HepG2 (cell line): ENCODE data around the gene SGSH. TPM values are rescaled to one million over a fixed set of nuclear protein-coding genes. Genes with fewer than 3 reads are reported as not detected.

Experiments
- ATAC-seq: fragments of 200-7000 bp; cut with Tn5 transposase; 3 replicates; pipeline ENCODE4 v1.9.1; 2020; ENCODE audit warnings: mild to moderate bottlenecking, moderate library complexity
- BruUV-seq: library from RNA; stranded (reverse); fragments of 400-500 nt; replicated peaks from 2 replicates; lab custom pipeline; 2021; lab: Mats Ljungman, UMichigan
- CTCF ChIA-PET: fragments of 300-600 bp; formaldehyde crosslinking; extraction: SDS; loops from one replicate; lab custom pipeline; 2021; ENCODE audit warnings: low total read pairs, inconsistent platforms, low intra/inter-chr PET ratio; lab: Yijun Ruan, JAX
- POLR2A ChIA-PET: fragments of 350-600 bp; sonication (Branson Sonifier 250); formaldehyde crosslinking; loops from one replicate; lab custom pipeline; 2020; ENCODE audit warnings: antibody characterized with exemption, inconsistent platforms; lab: Yijun Ruan, JAX
- DNase-seq: peaks from one replicate; pipeline ENCODE4 v3.0.0-alpha.2; 2015; ENCODE audit warnings: low spot score
- FAIRE-seq: peaks from 3 replicates; lab custom pipeline; 2011; peaks lifted over from hg19 to GRCh38; lab: Jason Lieb, UNC
- H2AFZ ChIP-seq: one replicate; pipeline ENCODE4 v1.6.1; 2011; ENCODE audit warnings: low read length, inconsistent platforms
- H3K27ac ChIP-seq: fragments of 300-600 bp; 3 replicates; pipeline ENCODE4 v1.8.0; 2011; ENCODE audit warnings: mixed run types, mild to moderate bottlenecking, mixed read lengths, low read length, inconsistent platforms; ENCODE audit not compliant: insufficient read depth; ENCODE audit errors: extremely low read length
- H3K27me3 ChIP-seq, 2 experiments: fragments of 200-600 bp in 1 of 2; 2 replicates in 1 of 2; 3 replicates in 1 of 2; pipeline versions ENCODE4 v1.6.0 to v1.8.0; 2011; ENCODE audit warnings: low read length in 2 of 2, mild to moderate bottlenecking in 2 of 2, moderate library complexity in 2 of 2, inconsistent platforms in 1 of 2; ENCODE audit not compliant: insufficient read depth in 2 of 2, control insufficient read depth in 1 of 2
- H3K36me3 ChIP-seq, 2 experiments: fragments of 200-600 bp in 1 of 2; replicated peaks in 1 of 2; 2 replicates in 1 of 2; 3 replicates in 1 of 2; pipeline versions ENCODE4 v1.5.1 to v1.8.0; 2011; ENCODE audit warnings: low read length in 2 of 2, inconsistent platforms in 1 of 2; ENCODE audit not compliant: insufficient read depth in 2 of 2, control insufficient read depth in 1 of 2
- H3K4me1 ChIP-seq: 2 replicates; pipeline ENCODE4 v1.5.1; 2012; ENCODE audit warnings: low read length, inconsistent platforms; ENCODE audit not compliant: insufficient read depth
- H3K4me2 ChIP-seq: 2 replicates; pipeline ENCODE4 v1.6.0; 2011; ENCODE audit warnings: low read depth, low read length, inconsistent platforms
- H3K4me3 ChIP-seq, 3 experiments: fragments of 200-600 bp in 1 of 3; sonication (generic), shearing (Covaris generic) in 1 of 3; replicated peaks in 1 of 3; 2 replicates each; pipeline ENCODE4 v1.5.1; 2011 to 2016; ENCODE audit warnings: low read length in 3 of 3, inconsistent platforms in 2 of 3, low read depth in 2 of 3, mild to moderate bottlenecking in 2 of 3, control low read depth in 1 of 3, mixed read lengths in 1 of 3; ENCODE audit not compliant: insufficient read depth in 1 of 3
- H3K79me2 ChIP-seq: one replicate; pipeline ENCODE4 v1.6.1; 2011; ENCODE audit warnings: low read length, inconsistent platforms; ENCODE audit not compliant: insufficient read depth
- H3K9ac ChIP-seq: 2 replicates; pipeline ENCODE4 v1.6.0; 2011; ENCODE audit warnings: mild to moderate bottlenecking, low read depth, low read length, inconsistent platforms; ENCODE audit not compliant: insufficient read depth
- H3K9me3 ChIP-seq: 2 replicates; pipeline ENCODE4 v1.5.1; 2012; ENCODE audit warnings: mild to moderate bottlenecking, low read length
- H4K20me1 ChIP-seq: 2 replicates; pipeline ENCODE4 v1.6.0; 2011; ENCODE audit warnings: inconsistent platforms, mild to moderate bottlenecking, low read length, moderate library complexity; ENCODE audit not compliant: insufficient read depth
- BCL3 ChIP-seq: sonication (generic); formaldehyde crosslinking; IDR thresholded peaks from 2 replicates; pipeline ENCODE4 v1.5.1; 2020; ENCODE audit warnings: mild to moderate bottlenecking, missing genetic modification reagents, moderate library complexity
- GABPB1 ChIP-seq: IDR thresholded peaks from 2 replicates; pipeline ENCODE4 v1.6.1; 2016; ENCODE audit warnings: mild to moderate bottlenecking, missing genetic modification reagents, moderate library complexity, missing compliant biosample characterization
- WGBS: methylation state at CpG from one replicate; pipeline ENCODE4 v1.1.6; 2017; ENCODE audit warnings: low lambda C conversion rate; 5-methylcytosine and 5-hydroxymethylcytosine counted together
- in situ Hi-C: cut with HindIII; loops from 2 replicates; pipeline ENCODE4 v1.10.0; 2017; ENCODE audit warnings: low pct_unique_long_range_greater_than_20kb; ENCODE audit not compliant: extremely low pct_ligation_motif_present
- intact Hi-C: fragments of 100-400 bp; cut with micrococcal nuclease; formaldehyde crosslinking; loops from one replicate; pipeline ENCODE4 v1.10.0; 2022; ENCODE audit not compliant: unreplicated experiment
- polyA plus RNA-seq, 8 experiments: library from polyadenylated mRNA; depleted of rRNA in 3 of 8; stranded (reverse) in 7 of 8; unstranded in 1 of 8; fragments of >200 nt; fragmentation: Illumina TruSeq in 4 of 8; extraction: Trizol in 4 of 8; gene quantifications; 2 replicates each; pipeline versions ENCODE4 v1.2.1 to v1.2.3, GENCODE V29; 2011 to 2016; ENCODE audit warnings: low read depth in 4 of 8, missing spikeins in 1 of 8, mixed read lengths in 1 of 8; ENCODE audit not compliant: insufficient read depth in 1 of 8
- total RNA-seq, 5 experiments: library from RNA; depleted of rRNA; stranded (reverse); fragments of >200 nt; fragmentation: Illumina TruSeq; extraction: Trizol; gene quantifications; 2 replicates each; pipeline ENCODE4 v1.2.3, GENCODE V29; 2016; ENCODE audit warnings: low read depth in 1 of 5
- TF ChIP-seq, protein P1 (sequence below): sonication (generic); formaldehyde crosslinking; IDR thresholded peaks from 2 replicates; pipeline ENCODE4 v1.4.0; 2020; ENCODE audit warnings: missing genetic modification reagents, borderline replicate concordance

Gene SGSH
- total and polyA plus RNA-seq, 2 of the 13 experiments (the other 11 are each of a cell fraction or from before 2014, with no cell fraction given): 12.2 to 17.6 TPM

GRCh38 chr17:80182845-80183223, 37.3 kb downstream of the SGSH start:
- no peak for FAIRE-seq
- in situ Hi-C loops: no loop called here
- TF ChIP-seq GABPB1 (CRISPR knock-in tag) (no peak), BCL3 (no peak)
- TF ChIP-seq, protein P1, sequence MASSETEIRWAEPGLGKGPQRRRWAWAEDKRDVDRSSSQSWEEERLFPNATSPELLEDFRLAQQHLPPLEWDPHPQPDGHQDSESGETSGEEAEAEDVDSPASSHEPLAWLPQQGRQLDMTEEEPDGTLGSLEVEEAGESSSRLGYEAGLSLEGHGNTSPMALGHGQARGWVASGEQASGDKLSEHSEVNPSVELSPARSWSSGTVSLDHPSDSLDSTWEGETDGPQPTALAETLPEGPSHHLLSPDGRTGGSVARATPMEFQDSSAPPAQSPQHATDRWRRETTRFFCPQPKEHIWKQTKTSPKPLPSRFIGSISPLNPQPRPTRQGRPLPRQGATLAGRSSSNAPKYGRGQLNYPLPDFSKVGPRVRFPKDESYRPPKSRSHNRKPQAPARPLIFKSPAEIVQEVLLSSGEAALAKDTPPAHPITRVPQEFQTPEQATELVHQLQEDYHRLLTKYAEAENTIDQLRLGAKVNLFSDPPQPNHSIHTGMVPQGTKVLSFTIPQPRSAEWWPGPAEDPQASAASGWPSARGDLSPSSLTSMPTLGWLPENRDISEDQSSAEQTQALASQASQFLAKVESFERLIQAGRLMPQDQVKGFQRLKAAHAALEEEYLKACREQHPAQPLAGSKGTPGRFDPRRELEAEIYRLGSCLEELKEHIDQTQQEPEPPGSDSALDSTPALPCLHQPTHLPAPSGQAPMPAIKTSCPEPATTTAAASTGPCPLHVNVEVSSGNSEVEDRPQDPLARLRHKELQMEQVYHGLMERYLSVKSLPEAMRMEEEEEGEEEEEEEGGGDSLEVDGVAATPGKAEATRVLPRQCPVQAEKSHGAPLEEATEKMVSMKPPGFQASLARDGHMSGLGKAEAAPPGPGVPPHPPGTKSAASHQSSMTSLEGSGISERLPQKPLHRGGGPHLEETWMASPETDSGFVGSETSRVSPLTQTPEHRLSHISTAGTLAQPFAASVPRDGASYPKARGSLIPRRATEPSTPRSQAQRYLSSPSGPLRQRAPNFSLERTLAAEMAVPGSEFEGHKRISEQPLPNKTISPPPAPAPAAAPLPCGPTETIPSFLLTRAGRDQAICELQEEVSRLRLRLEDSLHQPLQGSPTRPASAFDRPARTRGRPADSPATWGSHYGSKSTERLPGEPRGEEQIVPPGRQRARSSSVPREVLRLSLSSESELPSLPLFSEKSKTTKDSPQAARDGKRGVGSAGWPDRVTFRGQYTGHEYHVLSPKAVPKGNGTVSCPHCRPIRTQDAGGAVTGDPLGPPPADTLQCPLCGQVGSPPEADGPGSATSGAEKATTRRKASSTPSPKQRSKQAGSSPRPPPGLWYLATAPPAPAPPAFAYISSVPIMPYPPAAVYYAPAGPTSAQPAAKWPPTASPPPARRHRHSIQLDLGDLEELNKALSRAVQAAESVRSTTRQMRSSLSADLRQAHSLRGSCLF (CRISPR knock-in tag): no peak
- TF ChIP-seq, all 625 proteins: peak for 0
- no peak overlapping the region for H3K4me2 ChIP-seq
- no peak for DNase-seq
- intact Hi-C loops: no loop called here
- peaks cover 16 to 97% of the 10 kb centered on the region in 2 experiments for H3K27me3 ChIP-seq
- H3K36me3 ChIP-seq: no peaks in the 10 kb centered on the region
- no peaks in the 10 kb centered on the region for H3K79me2 ChIP-seq
- H3K9ac ChIP-seq: no peak overlapping the region
- ChIA-PET POLR2A (no interaction called here), CTCF (no interaction called here)
- H2AFZ ChIP-seq: no peak overlapping the region
- no peak overlapping the region for H3K27ac ChIP-seq
- H3K9me3 ChIP-seq: no peaks in the 10 kb centered on the region
- BruUV-seq: no TSS peak
- no peak overlapping the region for H3K4me3 ChIP-seq
- ATAC-seq: no peak
- WGBS: 58% methylated on average over 8 of the region's 12 CpGs
- no peaks in the 10 kb centered on the region for H4K20me1 ChIP-seq
- peaks cover 18% of the 10 kb centered on the region for H3K4me1 ChIP-seq
